Brain microvascular endothelial cell (primary cell): Measurements from ENCODE around the gene LRATD1.

Experiments
- DNase-seq: peaks from one replicate; pipeline ENCODE4 v3.0.0-alpha.2; 2020
- H3K27ac ChIP-seq: fragments of 250-450 bp; sonication (Bioruptor Pico); 2 replicates; pipeline ENCODE4 v1.5.1; 2020; ENCODE audit warnings: mild to moderate bottlenecking, moderate library complexity
- H3K27me3 ChIP-seq: fragments of 250-450 bp; sonication (Bioruptor Pico); replicated peaks from 2 replicates; pipeline ENCODE4 v1.5.1; 2020; ENCODE audit warnings: mild to moderate bottlenecking
- H3K36me3 ChIP-seq: fragments of 250-450 bp; sonication (Bioruptor Pico); replicated peaks from 2 replicates; pipeline ENCODE4 v1.5.1; 2020; ENCODE audit warnings: mild to moderate bottlenecking
- H3K4me3 ChIP-seq: 2 replicates; pipeline ENCODE4 v1.5.1; 2011; ENCODE audit warnings: low read depth, mild to moderate bottlenecking, control low read depth, low read length, moderate library complexity
- in situ Hi-C: cut with HindIII; loops from 2 replicates; pipeline ENCODE4 v1.10.0; 2017; ENCODE audit warnings: low sequenced_read_pairs, low pct_ligation_motif_present
- TF ChIP-seq, protein P1 (sequence below): IDR thresholded peaks from 2 replicates; pipeline ENCODE4 v1.5.1; 2011; ENCODE audit warnings: low read depth, mild to moderate bottlenecking, moderate library complexity, low read length, control low read depth, inconsistent platforms; ENCODE audit errors: missing control alignments

Gene LRATD1

DNA sequence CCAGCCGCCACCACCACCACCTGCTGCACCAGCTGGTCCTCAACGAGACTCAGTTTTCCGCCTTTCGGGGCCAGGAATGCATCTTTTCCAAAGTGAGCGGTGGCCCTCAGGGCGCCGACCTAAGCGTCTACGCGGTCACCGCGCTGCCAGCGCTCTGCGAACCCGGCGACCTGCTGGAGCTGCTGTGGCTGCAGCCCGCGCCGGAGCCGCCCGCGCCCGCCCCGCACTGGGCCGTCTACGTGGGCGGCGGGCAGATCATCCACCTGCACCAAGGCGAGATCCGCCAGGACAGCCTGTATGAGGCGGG, 1.6 kb downstream of the LRATD1 start:
- no peaks in the 10 kb centered on the region for H3K36me3 ChIP-seq
- peaks cover 27% of the 10 kb centered on the region for H3K27me3 ChIP-seq
- H3K4me3 ChIP-seq: peak overlapping the region; percentile 60
- no peak for DNase-seq
- in situ Hi-C loops: no loop called here
- TF ChIP-seq, protein P1, sequence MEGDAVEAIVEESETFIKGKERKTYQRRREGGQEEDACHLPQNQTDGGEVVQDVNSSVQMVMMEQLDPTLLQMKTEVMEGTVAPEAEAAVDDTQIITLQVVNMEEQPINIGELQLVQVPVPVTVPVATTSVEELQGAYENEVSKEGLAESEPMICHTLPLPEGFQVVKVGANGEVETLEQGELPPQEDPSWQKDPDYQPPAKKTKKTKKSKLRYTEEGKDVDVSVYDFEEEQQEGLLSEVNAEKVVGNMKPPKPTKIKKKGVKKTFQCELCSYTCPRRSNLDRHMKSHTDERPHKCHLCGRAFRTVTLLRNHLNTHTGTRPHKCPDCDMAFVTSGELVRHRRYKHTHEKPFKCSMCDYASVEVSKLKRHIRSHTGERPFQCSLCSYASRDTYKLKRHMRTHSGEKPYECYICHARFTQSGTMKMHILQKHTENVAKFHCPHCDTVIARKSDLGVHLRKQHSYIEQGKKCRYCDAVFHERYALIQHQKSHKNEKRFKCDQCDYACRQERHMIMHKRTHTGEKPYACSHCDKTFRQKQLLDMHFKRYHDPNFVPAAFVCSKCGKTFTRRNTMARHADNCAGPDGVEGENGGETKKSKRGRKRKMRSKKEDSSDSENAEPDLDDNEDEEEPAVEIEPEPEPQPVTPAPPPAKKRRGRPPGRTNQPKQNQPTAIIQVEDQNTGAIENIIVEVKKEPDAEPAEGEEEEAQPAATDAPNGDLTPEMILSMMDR: no peak
- H3K27ac ChIP-seq: no peak overlapping the region

DNA sequence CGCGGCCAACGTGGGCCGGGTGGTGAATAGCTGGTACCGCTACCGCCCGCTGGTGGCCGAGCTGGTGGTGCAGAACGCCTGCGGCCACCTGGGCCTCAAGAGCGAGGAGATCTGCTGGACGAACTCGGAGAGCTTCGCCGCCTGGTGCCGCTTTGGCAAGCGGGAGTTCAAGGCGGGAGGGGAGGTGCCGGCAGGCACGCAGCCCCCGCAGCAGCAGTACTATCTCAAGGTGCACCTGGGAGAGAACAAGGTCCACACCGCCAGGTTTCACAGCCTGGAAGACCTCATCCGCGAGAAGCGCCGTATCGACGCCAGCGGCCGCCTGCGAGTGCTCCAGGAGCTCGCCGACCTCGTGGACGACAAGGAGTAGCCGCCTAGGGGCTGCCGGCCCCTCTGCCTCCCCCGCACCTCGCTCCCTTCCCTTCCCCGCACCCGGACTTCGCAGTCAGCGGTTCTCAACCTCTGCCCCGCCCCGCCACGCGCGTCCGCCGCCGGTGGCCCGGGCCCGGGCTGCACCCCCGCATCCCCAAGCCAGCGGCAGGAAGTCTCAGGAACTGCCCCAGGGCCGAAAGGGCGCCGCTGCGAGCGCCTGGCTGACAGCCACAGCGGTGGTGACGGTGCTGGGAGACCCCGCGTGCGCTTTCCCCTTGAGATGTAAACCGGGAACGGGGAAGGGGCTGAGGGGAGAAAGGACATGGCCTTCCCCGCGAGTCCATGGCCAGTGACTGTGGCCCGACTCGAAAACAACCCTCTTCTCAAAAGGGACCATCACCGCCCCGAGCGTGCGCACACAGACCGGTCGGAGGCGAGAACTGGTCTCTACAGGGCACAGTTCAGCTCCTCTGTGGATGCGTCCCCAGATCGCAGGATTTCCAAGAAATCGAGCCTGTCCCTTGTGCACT, 2.2 kb downstream of the LRATD1 start:
- Histone ChIP-seq H3K27ac (no peak overlapping the region), H3K27me3 (peaks cover 27% of the 10 kb centered on the region), H3K36me3 (no peaks in the 10 kb centered on the region), H3K4me3 (peak overlapping the region; percentile 60)
- in situ Hi-C loops: no loop called here
- TF ChIP-seq, protein P1: peak; percentile 84
- DNase-seq: peak; percentile 43

DNA sequence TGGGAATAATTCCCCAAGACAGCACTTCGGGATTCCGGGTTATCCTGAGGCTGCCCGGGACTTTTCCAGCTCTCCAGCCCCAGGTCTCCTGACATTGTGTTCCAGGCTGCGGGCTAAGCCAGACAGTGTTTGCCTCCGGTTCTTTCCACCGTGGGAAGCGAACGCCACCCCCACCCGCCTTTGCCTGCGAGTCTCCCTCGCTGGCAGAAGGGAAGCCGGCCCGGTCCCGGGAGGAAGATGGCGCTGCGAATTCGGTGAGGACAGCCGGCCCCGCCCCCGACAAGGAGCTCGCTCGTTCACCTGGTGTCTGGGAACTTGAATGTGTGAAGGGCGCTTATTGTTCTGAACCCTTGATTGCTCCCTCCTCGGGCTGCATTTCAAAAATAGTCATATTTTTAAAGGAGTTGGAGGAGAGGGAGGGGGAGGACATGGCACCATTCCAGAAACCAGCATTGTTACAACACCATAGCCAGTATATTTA, 2.9 kb downstream of the LRATD1 start:
- H3K4me3 ChIP-seq: peak overlapping the region; percentile 60
- in situ Hi-C loops: no loop called here
- no peaks in the 10 kb centered on the region for H3K36me3 ChIP-seq
- no peak overlapping the region for H3K27ac ChIP-seq
- DNase-seq: peak; percentile 28
- H3K27me3 ChIP-seq: peaks cover 27% of the 10 kb centered on the region
- TF ChIP-seq, protein P1: peak; percentile 34

DNA sequence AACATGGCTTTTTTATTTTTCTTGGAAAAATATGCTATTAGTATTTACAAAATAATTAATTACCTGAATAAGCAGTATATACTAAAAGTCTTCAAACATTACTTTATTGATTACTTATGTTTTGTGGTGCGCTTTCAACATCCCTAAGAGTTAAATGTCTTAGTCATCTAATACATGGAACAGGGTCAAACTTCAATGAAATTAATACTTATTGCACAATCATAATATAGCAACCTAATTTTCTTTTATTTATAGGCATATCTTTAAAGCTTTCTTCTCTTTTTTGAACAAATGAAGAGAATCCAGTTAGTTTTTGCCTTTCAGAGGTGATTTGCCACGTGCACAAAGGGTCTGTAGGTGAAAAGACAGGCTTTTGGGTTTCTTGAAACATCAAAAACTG, 6.0 kb downstream of the LRATD1 start:
- no peaks in the 10 kb centered on the region for H3K36me3 ChIP-seq
- peaks cover 14% of the 10 kb centered on the region for H3K27me3 ChIP-seq
- no peak for DNase-seq
- TF ChIP-seq, protein P1: no peak
- no peak overlapping the region for H3K4me3 ChIP-seq
- in situ Hi-C loops: no loop called here
- no peak overlapping the region for H3K27ac ChIP-seq

DNA sequence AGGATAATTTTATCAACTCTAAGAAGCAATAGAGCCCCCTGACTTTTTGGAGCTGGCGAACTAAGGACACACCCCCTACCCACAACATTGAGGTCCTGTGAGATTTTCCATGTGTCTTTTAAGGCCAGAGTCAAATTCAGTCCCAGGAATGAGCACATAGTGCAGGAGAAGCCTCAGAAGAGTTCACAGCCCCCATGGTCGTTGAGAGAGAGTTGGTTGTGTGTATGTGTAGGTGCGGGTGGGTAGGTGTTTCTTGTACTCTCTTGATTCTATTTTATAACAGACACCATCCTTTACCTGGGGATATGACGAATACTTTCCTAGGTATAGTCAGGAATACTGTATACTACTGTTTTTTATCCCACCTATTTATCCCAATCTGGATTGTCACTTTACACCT, 8.6 kb downstream of the LRATD1 start:
- H3K27me3 ChIP-seq: no peaks in the 10 kb centered on the region
- TF ChIP-seq, protein P1: no peak
- in situ Hi-C loops: no loop called here
- no peak overlapping the region for H3K4me3 ChIP-seq
- H3K27ac ChIP-seq: no peak overlapping the region
- H3K36me3 ChIP-seq: no peaks in the 10 kb centered on the region
- no peak for DNase-seq
